GM18519 (cell line): ENCODE data around the gene TP53I11.

Source experiments
- ATAC-seq: cut with Tn5 transposase; IDR thresholded peaks from one replicate; pipeline ENCODE4 v1.9.1; 2021; ENCODE audit warnings: mild to moderate bottlenecking, moderate library complexity; ENCODE audit not compliant: unreplicated experiment, low FRiP score

Gene TP53I11

DNA sequence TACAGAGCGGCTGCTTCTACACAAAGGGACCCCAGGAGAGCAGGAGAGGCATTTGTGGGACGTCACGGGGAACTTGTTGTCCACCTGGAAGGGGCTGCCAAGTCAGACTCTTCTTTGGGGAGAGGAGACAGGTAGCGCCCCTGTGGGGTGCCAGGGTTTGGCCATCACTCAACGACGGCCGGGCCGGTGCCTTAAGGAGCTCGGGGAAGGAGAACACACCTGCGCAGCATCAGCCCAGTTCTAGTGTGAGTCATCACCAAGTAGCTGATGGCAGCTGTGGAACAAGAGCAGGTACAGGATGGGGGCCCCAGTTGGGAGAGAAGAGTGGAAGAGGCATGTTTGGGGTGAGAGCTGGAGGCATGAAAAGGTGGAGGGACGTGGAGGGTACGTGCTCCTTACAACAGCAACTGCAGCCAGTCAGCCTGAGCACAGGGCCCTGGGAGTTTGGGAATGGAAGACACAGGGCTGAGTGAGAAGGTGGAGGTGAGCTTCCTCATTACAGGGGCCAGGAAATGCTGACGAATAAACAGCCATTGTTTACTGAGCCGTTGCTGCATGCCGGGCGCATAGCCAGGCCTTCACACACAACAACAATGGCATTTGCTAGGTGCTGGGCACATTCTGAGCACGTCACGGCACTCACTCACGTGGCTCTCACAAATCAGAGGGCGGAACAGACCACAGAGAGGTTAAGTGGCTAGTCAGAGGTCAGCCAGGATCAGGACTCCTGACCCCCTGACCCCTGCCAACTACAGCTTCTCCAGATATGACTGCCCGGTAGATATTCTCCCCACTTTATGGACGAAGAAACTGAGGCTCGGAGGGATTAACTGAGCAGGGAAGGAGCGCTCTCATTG is 29.1 kb upstream of the TP53I11 start:
- no peak for ATAC-seq

DNA sequence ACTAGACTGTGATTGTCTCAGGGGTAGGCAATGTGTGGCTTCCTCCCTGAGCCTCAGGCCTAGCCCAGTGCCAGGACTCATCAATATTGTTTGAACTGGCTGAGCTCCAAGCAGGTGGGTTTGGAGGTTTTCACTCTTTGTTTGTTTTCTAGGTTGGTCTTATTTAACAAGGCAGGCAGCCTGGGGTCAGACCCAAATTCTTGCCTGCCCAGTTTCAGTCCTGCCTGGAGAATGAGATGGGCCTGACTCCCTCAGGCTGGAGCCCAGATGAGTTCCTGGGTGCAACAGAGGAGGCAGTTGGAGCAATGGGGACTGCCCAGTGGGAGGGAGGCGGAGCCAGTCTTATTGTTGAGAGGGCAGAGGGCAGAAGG is 28.3 kb upstream of the TP53I11 start:
- ATAC-seq, result no peak

DNA sequence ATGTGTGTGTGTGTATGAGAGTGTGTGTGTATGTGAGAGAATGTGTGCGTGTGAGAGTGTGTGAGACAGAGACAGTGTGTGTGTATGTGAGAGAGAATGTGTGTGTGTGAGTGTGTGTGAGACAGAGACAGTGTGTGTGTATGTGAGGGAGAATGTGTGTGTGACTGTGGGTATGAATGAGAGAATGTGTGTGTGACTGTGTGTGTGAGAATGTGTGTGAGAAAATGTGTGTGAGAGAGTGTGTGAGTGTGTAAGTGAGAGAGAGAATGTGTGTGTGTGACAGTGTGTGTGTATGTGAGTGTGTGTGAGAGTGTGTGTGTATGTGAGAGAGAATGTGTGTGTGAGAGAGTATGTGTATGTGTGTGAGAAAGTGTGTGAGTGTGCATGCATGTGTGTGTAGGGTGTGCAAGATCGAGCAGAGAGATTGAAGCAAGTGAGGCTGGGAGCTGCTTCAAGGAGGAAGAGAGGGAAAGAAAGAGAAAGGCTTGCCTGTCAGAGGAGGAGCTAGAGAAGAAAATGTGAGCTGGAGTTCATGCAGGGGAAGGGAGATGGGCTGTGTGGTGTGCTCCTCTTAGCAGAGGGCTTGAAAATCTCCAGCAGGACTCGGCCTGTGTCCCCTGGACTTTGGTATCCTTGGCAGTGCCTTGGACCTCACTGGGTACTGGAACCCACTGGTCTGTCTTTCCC is 27.7 kb upstream of the TP53I11 start:
- no peak for ATAC-seq

DNA sequence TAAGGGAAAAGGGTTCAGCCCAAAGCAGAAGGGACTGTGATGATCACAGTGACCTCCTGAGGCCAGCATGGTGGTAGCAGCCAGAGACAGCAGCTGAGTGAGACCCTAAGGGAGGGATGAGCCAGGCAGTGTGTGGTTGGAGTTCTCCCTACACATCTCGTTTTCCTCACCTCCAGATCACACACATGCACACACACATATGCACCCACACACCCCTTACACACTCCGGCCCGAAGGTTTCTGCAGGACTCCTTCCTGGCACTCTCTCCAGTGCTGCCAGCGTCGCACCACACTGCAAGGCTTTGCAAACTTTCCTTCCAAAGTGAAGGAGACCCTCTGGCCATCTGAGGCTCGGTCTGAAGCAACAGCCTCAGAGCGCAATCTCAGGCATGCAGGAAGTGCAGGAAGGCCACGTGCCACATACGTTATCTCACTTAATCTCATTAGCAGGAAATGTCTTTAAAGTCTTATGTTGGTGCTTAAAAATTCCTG is 26.9 kb upstream of the TP53I11 start:
- ATAC-seq, result no peak

DNA sequence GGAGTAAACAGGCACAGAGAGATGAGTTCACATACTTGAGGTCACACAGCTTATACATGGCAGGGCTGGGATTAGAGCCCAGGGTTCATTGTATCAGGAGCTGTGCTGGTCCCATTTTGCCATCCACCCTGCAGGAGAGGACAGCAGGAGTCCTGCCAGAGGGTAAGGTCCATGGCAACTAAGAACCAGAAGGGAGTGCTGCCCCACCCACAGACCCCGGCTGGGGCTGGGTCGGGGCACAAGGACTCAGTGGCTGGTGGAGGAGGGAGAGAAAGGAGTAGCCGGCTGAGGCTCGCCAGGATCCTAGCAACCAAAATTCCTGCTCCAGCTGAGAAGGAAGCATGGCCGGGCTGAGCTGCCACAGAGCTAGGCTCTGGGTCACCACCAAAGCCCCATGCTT is 25.9 kb upstream of the TP53I11 start:
- no peak for ATAC-seq

DNA sequence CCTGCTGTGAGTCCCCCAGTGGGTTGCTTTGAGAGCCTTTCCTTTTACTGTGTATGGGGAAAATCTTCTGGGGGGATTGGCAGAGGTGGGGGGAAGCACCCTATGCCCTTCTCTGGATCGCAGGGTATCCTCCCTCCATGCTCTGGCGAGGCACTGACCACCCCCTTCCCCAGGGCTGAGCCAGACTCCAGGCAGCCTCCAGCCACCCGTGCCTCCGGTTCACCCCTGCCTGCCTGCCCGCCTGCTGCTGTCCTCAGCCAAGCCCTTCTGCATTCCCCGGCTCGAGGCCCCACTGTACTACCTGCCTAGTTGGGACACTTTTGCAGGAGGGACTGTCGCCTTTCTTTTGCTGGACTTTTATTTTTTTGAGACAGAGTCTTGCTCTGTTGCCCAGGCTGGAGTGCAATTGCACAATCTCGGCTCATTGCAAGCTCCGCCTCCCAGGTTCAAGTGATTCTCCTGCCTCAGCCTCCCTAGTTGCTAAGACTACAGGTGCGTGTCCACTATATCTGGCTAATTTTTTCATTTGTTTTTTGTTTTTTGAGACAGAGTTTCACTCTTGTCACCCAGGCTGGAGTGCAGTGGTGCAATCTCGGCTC is 23.8 kb upstream of the TP53I11 start:
- no peak for ATAC-seq

DNA sequence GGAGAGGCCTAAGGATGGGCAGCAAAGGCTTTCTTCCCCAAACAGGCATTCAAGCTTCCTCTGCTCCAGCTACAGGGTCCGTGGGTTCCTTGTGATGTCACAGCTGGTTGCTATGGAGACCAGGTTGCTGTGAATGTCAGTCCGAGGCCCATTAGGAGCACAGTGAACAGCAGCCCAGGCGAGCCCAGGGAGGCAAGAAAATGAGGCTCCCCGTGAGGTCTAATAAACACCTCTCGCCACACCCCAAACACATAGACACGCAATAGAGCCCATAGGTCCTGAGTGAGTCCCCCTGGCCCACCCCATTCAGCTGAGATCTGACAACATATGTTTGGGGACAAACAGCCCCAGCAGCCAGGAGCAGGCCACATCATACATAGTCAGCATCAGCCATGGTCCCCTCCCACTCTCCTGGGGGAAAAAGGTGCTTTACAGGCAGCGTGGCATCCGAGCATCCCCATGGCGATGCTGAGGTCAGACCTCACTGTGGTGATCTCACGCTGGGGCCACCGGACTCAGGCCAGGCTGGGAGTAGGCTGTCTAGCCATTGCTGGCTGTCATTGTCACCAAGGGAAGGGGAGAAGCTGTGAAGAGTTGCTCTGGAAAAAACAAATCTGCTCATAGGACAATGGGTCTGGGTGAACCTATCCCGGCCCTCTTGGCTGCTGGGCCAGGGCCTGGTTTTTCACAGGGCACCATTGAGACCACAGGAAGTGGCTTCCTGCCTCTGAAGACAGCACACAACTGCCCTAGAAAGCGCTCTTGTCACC is 23.1 kb upstream of the TP53I11 start:
- no peak for ATAC-seq

DNA sequence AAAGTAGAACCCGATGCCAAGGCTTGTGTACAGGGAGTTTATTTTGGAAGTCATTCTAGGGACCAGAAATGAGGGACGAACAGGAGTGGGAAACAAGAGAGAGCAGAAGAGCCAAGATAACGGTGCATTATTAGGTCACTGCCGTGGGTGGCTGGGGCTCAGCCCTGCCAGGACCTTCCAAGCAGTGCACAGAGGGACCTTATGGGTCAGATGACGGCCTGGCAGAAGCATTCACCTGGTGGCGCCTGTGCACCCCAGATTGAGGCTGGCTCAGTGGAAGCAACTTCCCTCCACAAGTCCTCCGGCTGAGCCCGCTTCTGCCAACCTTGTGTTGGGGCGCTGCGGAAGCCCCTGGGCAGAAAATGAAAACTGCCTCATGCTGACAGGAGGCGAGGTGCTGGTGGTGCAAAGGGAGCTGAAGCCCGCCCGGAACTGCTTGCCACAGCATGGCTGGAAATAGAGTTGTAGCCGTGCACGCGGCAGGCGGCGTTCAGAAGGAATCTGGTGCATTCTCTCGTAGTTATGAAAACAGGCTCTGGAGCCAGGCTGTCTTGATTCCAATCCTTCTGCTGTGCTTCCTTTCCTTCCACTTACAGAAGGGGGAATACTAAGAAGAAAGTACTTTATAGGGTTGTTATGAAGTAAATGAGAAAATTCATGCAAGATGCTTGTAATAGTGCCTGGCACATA is 22.2 kb upstream of the TP53I11 start:
- no peak for ATAC-seq

DNA sequence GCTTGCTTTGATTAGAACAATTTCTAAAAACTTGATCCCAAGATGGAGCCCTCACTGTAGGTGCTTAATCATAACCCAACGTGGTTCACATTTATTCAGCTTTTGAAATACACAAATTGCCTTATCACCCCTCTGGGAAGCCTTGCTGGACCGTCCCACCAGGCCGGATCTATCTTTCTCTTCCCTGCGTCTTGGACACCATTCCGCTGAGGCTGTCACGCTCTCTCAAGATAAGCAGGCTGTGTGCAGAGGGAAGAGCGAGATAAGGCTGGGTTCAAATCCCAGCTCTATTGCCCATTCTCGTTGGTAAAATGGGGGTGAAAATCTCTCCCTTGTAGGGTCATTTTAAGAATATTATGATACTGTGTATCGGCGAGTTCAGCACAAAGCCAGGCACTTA is 20.5 kb upstream of the TP53I11 start:
- ATAC-seq, result no peak

DNA sequence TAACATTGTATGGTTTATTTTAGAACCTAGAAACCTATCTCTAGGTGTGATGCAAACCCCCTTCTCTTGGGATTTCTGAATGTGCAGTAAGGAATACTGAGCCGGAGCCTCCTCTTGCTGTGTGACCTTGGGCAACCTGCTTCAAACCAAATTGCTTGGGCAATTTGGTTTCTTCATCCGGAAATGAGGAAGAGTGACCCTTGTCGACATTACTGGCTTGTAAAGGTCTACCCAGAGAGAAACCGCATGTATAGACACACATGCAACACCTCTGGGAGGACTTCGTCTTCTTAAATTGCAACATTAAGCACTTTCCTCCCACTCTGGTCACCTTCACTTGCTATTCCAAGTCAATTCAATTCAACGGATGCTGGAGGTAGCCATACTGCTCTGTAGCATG is 19.6 kb upstream of the TP53I11 start:
- no peak for ATAC-seq

DNA sequence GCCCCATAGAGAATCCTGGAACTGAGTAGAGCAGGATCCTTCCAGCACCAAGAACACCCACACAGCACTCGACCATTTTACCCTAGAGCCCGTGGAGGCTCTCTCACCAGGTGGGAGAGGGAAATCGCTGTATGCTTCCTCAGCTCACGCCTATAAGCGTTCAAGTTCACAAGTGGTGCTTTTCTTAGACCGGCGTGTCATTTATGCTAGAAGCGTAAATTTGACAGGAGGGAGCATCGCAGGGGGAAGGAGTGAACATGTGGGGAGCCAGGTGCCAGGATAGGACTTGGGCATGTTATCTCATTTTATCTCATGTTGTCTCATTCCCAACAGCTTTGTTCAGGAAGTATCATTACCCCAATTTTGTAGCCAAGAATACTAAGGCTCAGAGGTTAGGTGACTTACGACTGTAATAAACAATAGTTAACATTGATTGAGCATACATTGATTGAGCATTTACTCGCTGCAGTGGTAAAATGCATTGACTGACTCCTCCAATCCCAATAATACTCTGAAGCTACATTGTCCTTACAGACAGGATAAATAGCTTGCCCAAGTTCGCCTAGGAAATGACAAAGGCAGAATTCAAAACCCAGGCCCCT is 19.1 kb upstream of the TP53I11 start:
- no peak for ATAC-seq

DNA sequence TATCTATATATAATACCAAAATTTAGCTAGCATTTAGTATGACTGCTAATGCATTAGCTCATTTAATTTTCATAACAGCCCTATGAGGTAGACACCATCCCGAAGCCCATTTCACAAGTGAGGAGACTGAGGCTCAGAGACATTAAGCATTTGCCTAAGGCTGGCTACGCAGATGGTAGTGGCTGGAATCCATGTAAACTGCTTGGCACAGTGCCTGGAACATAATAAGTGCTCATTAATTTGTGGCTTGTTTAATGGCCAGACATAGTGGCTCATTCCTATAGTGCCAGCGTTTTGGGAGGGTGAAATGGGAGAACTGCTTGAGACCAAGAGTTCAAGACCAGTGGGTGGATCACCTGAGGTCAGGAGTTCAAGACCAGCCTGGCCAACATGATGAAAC is 17.8 kb upstream of the TP53I11 start:
- ATAC-seq, result no peak

DNA sequence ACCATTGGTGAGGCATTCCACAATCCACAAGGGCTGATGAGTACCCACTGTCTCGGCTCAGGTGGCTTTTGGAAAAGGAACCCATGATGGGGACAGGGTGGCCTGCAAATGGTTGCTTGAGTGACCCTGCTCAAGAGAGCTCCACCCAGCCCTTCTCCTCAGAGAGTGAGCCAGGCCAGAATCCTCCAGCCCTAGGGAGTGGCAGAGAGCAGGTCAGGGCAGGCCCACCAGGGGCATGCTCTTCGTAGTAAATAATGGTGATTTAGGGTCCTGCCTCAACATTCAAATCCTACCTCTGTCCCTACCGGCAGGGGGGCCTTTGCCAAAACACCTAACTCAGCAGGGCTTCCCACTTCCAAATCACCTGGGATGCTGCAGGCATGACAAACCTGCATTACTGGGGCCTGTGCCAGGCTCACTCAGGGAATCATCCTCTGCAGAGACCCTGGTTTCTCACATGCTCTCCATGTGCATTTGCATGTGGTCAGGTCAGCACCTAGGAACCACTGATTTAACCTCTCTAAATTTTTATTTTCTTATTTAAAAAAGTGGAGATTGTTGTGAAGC is 17.3 kb upstream of the TP53I11 start:
- no peak for ATAC-seq

DNA sequence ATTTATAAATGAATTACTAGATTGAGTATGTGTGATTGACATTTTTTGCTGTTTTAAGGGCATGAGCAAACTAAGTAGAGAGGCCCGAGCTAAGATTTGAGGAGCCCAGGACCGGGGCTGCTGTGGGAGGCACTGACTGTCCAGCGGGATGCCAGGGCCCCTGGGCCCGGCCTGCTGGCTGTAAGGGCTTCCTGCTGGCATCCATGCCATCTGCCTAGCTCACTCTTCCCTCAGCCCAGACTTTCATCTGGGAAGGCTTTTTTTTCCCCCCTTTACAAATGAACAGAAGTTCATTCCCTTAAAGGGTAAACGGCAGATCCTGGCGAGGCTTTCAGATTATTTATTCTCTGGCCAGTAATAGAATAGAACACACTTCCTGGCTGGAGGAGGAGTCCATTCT is 16.0 kb upstream of the TP53I11 start:
- no peak for ATAC-seq

DNA sequence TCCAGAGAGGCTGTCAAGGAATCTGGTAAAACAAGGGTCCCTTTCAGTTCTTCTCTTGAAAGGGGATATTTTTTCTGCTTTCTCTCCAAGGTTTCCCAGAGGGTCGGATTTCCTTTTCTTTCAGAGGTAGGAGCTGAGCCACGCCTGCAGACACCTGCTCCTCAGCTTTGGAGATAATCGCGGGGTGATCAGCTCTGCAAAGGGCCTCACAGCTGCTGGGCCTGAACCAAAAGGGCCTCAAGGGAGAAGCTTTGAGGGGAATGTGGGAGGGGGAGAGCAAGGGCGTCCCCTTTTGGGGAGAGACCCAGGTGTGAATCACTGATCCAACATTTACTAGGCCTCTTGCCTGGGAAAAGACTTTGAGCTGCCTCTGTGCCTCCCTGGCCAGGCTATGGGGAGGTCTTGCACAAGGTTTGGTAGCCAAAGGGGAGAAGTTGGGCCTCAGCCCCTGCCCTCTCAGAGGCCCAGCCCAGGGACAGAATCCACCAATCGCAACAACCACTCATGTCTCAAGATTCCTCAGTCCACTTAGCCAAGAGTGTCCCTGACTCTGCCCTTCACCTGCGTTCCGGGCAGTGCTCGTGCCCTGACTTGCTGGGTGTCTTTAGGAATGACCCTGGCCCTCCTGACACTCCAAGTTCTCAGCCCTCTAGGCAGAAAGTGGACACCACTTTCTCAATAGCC is 14.0 kb upstream of the TP53I11 start:
- no peak for ATAC-seq

DNA sequence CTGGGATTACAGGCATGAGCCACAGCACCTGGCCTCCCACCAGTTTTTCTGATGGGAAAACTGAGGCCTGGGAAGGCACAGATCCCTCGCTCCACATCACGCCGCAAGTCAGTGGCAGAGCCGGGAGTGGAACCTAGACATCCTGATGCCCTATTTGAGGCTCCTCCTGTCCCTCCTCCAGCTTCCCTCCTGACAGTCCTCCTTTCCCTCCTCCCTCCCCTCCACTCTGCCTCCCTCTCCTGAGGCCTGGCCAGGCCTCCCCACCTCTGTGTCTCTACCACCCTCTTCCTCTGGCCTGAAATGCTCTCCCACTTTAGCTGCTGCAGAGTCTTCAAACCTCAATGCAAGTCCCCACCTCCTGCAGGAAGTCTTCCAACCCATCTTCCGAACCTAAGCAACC is 13.3 kb upstream of the TP53I11 start:
- no peak for ATAC-seq

DNA sequence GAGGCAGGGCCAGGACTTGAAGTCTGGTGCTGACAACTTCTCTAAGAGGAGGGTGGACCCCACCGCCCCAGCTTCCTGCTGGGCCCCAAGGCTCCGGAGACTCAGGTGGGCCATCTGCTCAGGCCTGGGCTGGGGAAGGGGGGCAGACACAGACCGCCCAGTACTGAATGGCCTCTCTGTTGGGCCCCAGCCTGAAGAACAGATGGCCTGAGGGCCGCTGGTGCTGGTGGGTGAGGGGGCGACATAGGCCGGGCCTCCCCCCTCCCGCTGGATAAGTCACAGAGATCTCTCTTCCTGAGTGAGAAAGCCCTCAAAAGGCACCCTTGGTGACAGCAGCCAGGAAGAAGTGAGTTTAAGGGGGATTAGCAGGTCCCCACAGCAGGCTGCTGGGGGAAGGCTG is 12.5 kb upstream of the TP53I11 start:
- no peak for ATAC-seq

DNA sequence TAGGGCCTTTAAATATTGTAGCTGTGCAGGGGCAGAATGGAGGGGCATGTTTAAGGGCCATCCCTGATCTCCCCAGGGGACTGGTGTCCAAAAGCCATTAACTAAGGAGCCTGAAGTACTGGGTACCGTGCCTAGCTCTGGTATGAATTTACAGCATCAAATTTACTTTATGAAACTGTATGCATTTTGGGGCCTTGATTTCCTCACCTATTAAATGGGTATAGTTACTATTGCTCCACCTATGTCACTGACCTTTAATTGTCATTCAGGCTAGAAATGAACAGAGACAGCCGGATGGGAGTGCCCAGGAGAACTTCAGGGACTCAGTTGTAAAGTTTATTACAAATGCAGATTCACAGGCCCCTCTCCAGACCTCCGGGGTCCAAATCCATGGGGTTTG is 11.8 kb upstream of the TP53I11 start:
- ATAC-seq, result no peak
